ENCODE results near the gene TMEM132D.

GRCh38 chr12:129617849-129618248 is 286.0 kb downstream of the TMEM132D start:
- TF ChIP-seq POLR2A (IDR thresholded peaks at IDR 0.05), result no peak
- TF ChIP-seq CTCF (IDR thresholded peaks at IDR 0.05), result no peak

All from body of pancreas (tissue), 4 donors.